Measurements from ENCODE around the gene SLC17A7. TPM values are rescaled to one million over a fixed set of nuclear protein-coding genes. Genes with fewer than 3 reads are reported as not detected.

The SLC17A7 gene
- total RNA-seq, 2 donors from 2014 or later: 0.22 to 0.33 TPM

- Histone ChIP-seq H3K9me3 (ENCODE audit: control insufficient read depth, low read length) (no peaks in the 10 kb centered on the region), H3K9ac (ENCODE audit: extremely low read depth, low read length, poor library complexity, severe bottlenecking) (no peak overlapping the region), H3K4me1 (ENCODE audit: control insufficient read depth, insufficient read depth, low read length) (no peaks in the 10 kb centered on the region), H3K27me3 (ENCODE audit: control insufficient read depth, insufficient read depth, low read length, poor library complexity, severe bottlenecking) (no peaks in the 10 kb centered on the region), H3K4me3 (ENCODE audit: low read length) (no peak overlapping the region), H3K36me3 (ENCODE audit: control insufficient read depth, insufficient read depth, low read length) (peaks cover 33% of the 10 kb centered on the region), H3K27ac (ENCODE audit: low read depth, low read length) (no peak overlapping the region)
- H3K27me3 Mint-ChIP-seq (ENCODE audit: insufficient read depth): no peaks in the 10 kb centered on the region
- no peaks in the 10 kb centered on the region for H3K9me3 Mint-ChIP-seq
- DNase-seq: peak; percentile 93
- 85 to 90% methylated on average over 9 to 15 of the region's 15 CpGs for WGBS, 2 experiments (ENCODE audit: insufficient coverage in 1 of 2, insufficient read length in 1 of 2)
- TF ChIP-seq, protein P1, sequence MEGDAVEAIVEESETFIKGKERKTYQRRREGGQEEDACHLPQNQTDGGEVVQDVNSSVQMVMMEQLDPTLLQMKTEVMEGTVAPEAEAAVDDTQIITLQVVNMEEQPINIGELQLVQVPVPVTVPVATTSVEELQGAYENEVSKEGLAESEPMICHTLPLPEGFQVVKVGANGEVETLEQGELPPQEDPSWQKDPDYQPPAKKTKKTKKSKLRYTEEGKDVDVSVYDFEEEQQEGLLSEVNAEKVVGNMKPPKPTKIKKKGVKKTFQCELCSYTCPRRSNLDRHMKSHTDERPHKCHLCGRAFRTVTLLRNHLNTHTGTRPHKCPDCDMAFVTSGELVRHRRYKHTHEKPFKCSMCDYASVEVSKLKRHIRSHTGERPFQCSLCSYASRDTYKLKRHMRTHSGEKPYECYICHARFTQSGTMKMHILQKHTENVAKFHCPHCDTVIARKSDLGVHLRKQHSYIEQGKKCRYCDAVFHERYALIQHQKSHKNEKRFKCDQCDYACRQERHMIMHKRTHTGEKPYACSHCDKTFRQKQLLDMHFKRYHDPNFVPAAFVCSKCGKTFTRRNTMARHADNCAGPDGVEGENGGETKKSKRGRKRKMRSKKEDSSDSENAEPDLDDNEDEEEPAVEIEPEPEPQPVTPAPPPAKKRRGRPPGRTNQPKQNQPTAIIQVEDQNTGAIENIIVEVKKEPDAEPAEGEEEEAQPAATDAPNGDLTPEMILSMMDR (conservative IDR thresholded peaks at IDR 0.05): no peak
- peak overlapping the region; percentile 49 for H3K27ac Mint-ChIP-seq
- H3K4me1 Mint-ChIP-seq: no peaks in the 10 kb centered on the region
- peaks cover 27% of the 10 kb centered on the region for H3K36me3 Mint-ChIP-seq (ENCODE audit: low read depth)
- H3K4me3 Mint-ChIP-seq: no peak overlapping the region
Measured at GRCh38 chr19:49468746-49469447, 27.6 kb upstream of the SLC17A7 start.

- Histone ChIP-seq H3K9me3 (ENCODE audit: control insufficient read depth, low read length) (no peaks in the 10 kb centered on the region), H3K9ac (ENCODE audit: extremely low read depth, low read length, poor library complexity, severe bottlenecking) (no peak overlapping the region), H3K36me3 (ENCODE audit: control insufficient read depth, insufficient read depth, low read length) (peaks cover 33% of the 10 kb centered on the region), H3K4me1 (ENCODE audit: control insufficient read depth, insufficient read depth, low read length) (no peaks in the 10 kb centered on the region), H3K27ac (ENCODE audit: low read depth, low read length) (no peak overlapping the region), H3K4me3 (ENCODE audit: low read length) (no peak overlapping the region), H3K27me3 (ENCODE audit: control insufficient read depth, insufficient read depth, low read length, poor library complexity, severe bottlenecking) (no peaks in the 10 kb centered on the region)
- Mint-ChIP-seq H3K4me1 (no peaks in the 10 kb centered on the region), H3K9me3 (no peaks in the 10 kb centered on the region), H3K27me3 (ENCODE audit: insufficient read depth) (no peaks in the 10 kb centered on the region), H3K27ac (no peak overlapping the region), H3K36me3 (ENCODE audit: low read depth) (peaks cover 27% of the 10 kb centered on the region), H3K4me3 (no peak overlapping the region)
- no peak for DNase-seq
- 89 to 90% methylated on average over 13 to 19 of the region's 19 CpGs for WGBS, 2 experiments (ENCODE audit: insufficient coverage in 1 of 2, insufficient read length in 1 of 2)
- TF ChIP-seq, protein P1 (conservative IDR thresholded peaks at IDR 0.05): no peak
Measured at GRCh38 chr19:49468199-49468598, 26.9 kb upstream of the SLC17A7 start.

DNA sequence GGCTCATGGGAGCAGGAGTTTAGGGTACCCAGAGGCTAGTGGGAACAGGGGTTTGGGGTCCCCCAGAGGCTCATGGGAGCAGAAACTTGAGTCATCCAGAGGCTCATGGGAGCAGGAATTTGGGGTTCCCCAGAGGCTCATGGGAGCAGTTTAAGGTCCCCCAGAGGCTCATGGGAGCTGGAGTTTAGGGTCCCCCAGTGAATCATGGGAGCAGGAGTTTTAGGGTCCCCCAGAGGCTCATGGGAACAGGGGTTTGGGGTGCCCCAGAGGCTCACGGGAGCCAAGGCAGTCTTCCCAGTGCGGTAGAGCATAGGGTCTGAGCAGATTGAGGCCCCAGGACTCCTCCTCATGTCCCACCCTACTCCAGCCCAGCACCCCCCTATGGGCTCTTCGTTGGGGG is 24.0 kb upstream of the SLC17A7 start:
- H3K27me3 Mint-ChIP-seq (ENCODE audit: insufficient read depth): no peaks in the 10 kb centered on the region
- Histone ChIP-seq H3K4me1 (ENCODE audit: control insufficient read depth, insufficient read depth, low read length) (no peaks in the 10 kb centered on the region), H3K9ac (ENCODE audit: extremely low read depth, low read length, poor library complexity, severe bottlenecking) (no peak overlapping the region), H3K27me3 (ENCODE audit: control insufficient read depth, insufficient read depth, low read length, poor library complexity, severe bottlenecking) (no peaks in the 10 kb centered on the region), H3K36me3 (ENCODE audit: control insufficient read depth, insufficient read depth, low read length) (peaks cover 36% of the 10 kb centered on the region), H3K4me3 (ENCODE audit: low read length) (no peak overlapping the region), H3K9me3 (ENCODE audit: control insufficient read depth, low read length) (no peaks in the 10 kb centered on the region), H3K27ac (ENCODE audit: low read depth, low read length) (no peak overlapping the region)
- H3K27ac Mint-ChIP-seq: no peak overlapping the region
- H3K36me3 Mint-ChIP-seq (ENCODE audit: low read depth): peaks cover 24% of the 10 kb centered on the region
- no peaks in the 10 kb centered on the region for H3K9me3 Mint-ChIP-seq
- H3K4me1 Mint-ChIP-seq: no peaks in the 10 kb centered on the region
- 97 to 100% methylated on average over 2 to 3 of the region's 3 CpGs for WGBS, 2 experiments (ENCODE audit: insufficient coverage in 1 of 2, insufficient read length in 1 of 2)
- TF ChIP-seq, protein P1 (conservative IDR thresholded peaks at IDR 0.05): no peak
- no peak overlapping the region for H3K4me3 Mint-ChIP-seq
- no peak for DNase-seq
